Measurements from ENCODE around the gene NEK3.

DNA sequence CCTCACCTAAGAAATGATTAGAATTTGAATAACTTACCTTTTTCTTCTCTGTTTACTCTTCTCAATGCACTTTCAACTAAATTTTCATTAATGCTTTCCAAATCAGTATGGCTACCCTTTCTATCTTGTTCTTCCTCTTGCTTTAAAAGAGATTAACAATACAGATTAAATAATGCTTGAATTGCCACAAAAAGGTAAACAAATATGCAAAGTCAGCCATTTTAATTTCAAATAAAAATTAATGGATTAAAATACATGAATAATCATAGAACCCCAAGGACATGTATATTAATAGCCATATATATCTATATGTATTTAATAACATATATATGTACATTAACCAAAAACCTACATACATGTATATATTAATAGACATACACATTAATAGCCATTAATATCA lies 22.6 kb downstream of the NEK3 start:
- TF ChIP-seq, protein P1, sequence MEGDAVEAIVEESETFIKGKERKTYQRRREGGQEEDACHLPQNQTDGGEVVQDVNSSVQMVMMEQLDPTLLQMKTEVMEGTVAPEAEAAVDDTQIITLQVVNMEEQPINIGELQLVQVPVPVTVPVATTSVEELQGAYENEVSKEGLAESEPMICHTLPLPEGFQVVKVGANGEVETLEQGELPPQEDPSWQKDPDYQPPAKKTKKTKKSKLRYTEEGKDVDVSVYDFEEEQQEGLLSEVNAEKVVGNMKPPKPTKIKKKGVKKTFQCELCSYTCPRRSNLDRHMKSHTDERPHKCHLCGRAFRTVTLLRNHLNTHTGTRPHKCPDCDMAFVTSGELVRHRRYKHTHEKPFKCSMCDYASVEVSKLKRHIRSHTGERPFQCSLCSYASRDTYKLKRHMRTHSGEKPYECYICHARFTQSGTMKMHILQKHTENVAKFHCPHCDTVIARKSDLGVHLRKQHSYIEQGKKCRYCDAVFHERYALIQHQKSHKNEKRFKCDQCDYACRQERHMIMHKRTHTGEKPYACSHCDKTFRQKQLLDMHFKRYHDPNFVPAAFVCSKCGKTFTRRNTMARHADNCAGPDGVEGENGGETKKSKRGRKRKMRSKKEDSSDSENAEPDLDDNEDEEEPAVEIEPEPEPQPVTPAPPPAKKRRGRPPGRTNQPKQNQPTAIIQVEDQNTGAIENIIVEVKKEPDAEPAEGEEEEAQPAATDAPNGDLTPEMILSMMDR (IDR thresholded peaks at IDR 0.05; ENCODE audit: low read length), result no peak
- TF ChIP-seq EZH2phosphoT487 (IDR thresholded peaks at IDR 0.05; ENCODE audit: low read length), result no peak
- no peak for TF ChIP-seq EZH2 (optimal IDR thresholded peaks at IDR 0.05; ENCODE audit: low read depth, low read length)

Measured in MM.1S (cell line).